Renal cortical epithelial cell (primary cell): ENCODE results near the gene P3R3URF. TPM values are rescaled to one million over a fixed set of nuclear protein-coding genes. Genes with fewer than 3 reads are reported as not detected.

ENCODE experiments used
- DNase-seq: peaks from one replicate; pipeline ENCODE4 v3.0.0-alpha.2; 2011; ENCODE audit warnings: low read depth
- total RNA-seq: library from RNA; depleted of rRNA; stranded (reverse); fragments of >200 nt; gene quantifications from 2 replicates; pipeline ENCODE4 v1.2.3, GENCODE V29; 2014

The P3R3URF gene
- total RNA-seq, 1 donor from 2014 or later = not detected

DNA sequence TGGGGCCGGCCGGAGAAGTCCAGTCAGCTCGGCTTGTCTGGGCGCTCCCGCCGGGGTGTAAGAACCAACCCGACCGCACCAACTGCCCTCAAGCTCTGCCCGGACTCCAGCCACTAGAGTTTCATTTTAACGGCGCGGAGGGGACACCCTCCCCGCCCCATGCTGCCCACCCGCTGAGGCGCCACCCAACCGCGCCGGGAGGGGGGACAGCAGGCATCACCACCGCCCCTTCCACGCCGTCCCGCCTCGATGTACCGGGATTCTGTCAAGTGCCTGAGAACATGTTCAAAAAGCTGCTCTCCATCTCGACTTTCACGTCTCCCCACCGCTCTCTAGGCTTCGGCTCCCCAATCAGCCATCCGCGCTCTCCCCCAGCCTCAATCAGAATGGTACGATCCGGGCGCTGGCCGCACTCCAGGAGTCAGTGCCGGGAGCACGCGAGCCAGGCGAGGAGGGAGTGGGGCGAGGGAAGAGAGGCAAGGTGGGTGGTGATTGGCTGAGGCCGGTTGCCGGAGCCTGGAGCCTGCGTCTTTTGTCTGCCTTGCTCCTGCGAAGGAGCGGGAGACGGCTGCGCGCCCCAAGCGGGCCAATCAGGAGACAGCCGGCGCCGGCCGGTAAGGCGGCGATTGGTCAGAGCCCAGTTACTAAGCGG is 43.6 kb downstream of the P3R3URF start, which contains the start of gene PIK3R3:
PIK3R3 (minus strand) TSS at position 101 of the 652 bp plus-strand sequence. CDS start 677 bp downstream, outside the sequence.
- DNase-seq = peak; percentile 94

DNA sequence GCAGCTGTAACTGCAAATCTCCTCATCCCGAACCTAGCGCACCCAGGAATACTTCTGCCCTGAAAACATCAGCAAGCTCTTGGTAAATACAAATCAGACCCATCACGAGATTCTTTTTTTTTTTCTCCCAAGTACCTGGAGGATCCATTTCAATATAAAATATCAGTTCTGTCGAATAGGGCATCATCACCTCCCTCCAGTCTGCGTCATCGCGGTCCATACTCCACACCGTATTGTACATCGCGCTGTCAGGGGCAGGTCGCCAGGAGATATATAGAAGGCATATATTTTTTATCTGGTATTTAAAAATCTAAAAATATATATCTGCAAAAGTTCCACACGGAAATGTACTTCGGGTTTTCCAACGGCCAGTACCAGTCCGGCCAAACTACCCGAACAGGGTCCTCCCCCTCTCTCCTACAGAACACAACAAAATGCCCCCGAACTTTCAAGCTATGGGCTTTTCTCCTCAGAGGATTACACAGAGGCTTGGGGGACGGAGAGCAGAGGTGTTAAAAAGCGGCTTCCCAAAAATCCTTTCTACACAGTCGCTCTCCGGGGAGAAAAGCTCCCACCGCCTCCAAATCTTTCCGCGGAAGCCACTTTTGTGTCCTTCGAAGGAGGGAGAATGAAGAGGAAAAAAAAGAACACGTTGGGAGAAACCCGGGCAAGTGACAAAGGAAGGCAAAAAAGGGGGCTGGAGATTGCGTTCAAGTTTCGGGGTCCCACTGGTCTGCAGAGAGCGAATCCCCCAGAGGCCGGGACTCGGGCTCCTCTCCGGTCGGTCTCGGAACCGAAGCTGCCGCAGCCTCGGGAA is 44.4 kb downstream of the P3R3URF start:
- peak; percentile 30 for DNase-seq

DNA sequence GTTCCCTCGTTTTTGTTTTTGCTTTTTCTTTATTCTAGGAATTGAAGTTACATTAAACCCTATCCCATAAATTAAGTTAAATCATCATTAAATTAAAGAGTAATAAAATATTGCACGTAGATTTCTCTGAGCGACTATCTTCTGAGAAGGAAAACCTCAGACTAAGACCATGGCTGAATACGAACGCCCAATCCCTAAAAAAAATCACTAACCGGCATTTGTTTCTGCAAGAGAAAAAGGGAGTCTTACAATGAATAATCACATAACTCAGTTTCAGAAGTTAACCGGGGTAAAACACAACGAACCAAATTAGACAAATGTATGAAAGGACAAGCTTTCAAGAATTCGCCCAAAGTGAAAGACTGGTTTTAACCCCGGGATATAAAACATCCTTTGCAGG is 45.2 kb downstream of the P3R3URF start:
- peak; percentile 32 for DNase-seq

DNA sequence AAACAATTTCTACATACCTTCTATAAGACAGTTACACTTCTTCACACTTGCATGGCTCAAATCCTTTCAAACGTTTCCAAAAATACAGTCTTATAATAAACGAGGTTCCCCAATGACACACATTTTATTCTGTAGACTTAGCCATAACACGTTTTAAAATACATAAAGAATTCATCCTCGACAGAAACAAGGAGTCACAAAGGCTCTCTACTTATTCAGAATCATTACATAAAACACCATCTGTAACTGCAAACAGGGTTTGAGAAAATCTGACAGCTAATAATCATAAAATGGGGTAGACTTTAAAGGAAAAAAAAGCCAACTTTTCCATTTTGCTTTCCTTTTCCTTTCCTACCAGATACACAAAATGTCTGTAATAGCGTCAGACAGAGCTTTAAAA is 45.7 kb downstream of the P3R3URF start:
- DNase-seq = no peak

DNA sequence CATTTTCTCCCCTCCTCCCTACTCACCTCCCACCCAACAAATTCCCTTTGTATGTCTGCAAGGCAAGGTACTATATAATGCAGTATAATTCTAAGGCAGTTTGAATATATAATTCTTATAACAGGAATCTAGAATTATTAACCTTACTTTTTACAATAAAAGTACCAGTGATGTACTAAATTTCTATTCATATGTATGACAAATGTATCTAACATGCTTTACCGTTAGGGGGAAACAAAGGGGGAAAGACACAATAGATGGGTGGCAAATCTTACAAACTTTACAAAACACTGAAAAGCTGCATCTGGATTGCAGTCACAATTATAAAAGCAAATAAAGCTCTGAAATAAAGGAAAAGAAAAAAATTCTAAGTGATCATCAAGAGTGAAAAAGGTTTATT is 46.2 kb downstream of the P3R3URF start:
- no peak for DNase-seq

DNA sequence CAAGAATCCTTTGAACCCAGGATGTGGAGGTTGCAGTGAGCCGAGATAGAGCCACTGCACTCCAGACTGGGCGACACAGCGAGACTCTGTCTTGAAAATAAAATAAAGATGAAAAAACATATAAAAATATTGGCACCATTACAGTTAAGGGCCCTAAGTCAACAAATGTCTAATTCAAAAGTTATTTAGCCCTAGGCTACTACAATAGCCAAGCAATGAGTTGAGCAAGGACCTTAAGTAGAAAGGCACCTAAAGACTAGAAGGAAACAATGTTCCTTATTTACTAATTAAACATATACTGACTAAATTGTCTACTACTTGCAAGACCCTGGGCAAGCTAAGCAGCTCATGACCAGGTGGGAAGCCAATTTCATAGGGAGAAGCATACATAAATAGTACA is 47.9 kb downstream of the P3R3URF start:
- DNase-seq = peak; percentile 85

Other genes starting within 250 kb of the P3R3URF start
- 9.0 and 33.7 TPM in 2 replicates for gene PIK3R3, start 43.9 kb downstream of the P3R3URF start, total RNA-seq
- 78.7 and 114 TPM in 2 replicates for gene TSPAN1, start 1.4 kb downstream of the P3R3URF start, total RNA-seq
- 34.0 and 38.6 TPM in 2 replicates for gene POMGNT1, start 21.9 kb upstream of the P3R3URF start, total RNA-seq
- gene LURAP1, start 26.8 kb upstream of the P3R3URF start, total RNA-seq = 2.1 and 13.8 TPM in 2 replicates
- gene RAD54L, start 71.3 kb upstream of the P3R3URF start, total RNA-seq = 1.9 and 5.4 TPM in 2 replicates
- gene LRRC41, start 127.1 kb upstream of the P3R3URF start, total RNA-seq = 106 and 118 TPM in 2 replicates
- 526 and 736 TPM in 2 replicates for gene UQCRH, start 127.2 kb upstream of the P3R3URF start, total RNA-seq
- gene NSUN4, start 164.3 kb upstream of the P3R3URF start, total RNA-seq = 21.7 and 27.4 TPM in 2 replicates
- 10.8 and 16.1 TPM in 2 replicates for gene FAAH, start 217.8 kb upstream of the P3R3URF start, total RNA-seq